Measurements from ENCODE around the gene ABCA3.

The ABCA3 gene

GRCh38 chr16:2233046-2233775 lies 107.3 kb downstream of the ABCA3 start:
- DNase-seq: no peak

DNA sequence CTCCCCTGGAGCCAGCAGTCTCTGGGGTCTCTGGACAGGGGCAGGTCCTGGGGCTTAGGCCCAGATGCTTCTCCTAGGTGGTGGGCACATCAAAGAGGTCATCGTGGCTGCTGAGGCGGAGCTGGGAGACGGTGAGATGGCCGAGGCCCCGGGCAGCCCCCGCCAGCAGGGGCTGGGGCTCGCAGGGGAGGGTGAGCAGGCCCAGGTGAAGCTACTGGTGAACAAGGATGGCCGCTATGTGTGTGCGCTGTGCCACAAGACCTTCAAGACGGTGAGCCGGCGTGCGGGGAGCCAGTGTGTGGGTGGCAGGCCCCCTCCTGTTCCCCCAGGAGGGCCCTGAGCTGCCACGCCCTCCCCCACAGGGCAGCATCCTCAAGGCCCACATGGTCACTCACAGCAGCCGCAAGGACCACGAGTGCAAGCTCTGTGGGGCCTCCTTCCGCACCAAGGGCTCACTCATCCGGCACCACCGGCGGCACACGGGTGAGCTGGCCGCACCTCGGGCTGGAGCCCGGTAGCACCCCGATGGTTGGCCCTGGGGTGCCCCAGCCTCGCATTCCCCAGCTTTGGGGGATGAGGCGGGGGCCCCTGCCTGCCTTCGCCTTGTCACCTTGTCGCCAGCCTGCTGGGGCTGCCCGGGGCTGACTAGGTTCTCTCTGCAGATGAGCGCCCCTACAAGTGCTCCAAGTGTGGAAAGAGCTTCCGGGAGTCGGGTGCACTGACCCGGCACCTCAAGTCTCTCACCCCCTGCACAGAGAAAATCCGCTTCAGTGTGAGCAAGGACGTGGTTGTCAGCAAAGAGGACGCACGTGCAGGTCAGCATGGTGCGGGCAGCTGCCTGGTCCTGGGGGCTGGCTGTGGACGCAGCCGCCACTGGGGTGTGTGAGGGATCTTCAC lies 108.2 kb downstream of the ABCA3 start:
- no peak for DNase-seq

- no peak for DNase-seq
These were observed 109.3 kb downstream of the ABCA3 start for GRCh38 chr16:2231016-2231931.

DNA sequence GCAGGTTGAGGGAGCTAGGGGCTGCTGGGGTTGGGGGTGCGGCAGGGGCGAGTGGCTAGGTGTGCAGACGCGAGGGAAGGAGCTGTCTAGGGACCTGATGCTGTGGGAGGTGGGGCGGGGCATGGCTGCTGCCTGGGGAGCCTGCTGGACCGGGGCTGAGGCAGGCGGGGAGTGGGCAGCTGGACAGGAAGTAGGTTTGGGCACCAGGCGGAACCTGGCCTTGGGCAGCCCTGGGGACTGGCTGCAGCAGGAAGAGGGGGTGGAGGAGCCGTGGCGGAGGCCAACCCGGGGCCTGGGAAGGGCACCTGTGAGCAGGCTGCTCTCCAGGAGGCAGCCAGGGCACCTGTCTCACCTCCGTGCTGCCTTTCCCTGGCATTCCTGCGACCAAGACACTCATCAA lies 110.2 kb downstream of the ABCA3 start:
- DNase-seq: no peak

DNA sequence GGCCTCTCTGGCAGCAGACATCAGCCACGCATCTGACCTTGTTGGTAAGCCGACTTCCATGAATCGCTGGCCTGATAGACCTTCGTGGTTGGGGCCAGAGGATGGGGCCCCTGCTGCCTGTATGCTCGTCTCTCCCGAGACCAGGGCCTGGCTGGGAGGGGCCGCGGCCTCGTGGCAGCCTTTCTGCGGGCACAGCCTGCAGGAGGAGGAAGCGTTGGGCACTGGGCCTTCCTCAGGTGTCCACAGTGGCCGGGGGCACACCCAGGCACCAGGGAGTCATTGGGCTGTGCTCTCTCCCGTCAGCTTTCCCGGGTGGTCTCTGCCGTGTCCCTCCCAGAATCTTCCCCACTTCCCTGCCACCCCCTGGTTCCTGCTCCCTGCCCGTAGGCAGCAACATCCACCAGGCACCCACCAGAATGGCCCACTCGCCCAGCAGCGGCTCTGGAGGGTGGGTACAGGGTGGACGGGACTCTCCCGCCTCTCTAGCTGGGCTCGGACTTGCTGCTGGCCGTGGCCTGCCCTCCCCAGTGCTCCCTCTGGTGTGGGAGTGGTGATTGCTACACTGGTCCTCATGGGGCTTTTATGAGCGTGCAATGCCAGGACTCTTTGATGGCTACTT lies 110.8 kb downstream of the ABCA3 start:
- no peak for DNase-seq

DNA sequence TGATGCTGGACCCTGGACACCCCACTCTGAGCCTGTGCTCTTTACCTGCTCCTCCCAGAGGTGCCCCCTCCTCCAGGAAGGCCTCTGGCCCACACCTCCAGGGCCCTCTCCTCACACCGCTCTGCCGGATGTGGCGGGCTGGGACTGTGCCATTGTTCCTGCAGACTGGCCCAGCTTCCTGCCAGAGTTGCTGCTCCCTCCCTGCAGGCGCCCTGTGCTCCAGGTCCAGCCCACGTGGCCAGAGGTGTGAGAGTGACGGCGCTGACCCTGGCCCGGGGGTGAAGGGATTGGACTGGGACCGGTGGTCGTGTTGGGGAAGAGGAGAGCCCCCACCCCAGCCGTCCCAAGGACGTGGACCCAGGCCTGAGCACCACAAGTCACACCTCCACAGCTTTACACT lies 111.4 kb downstream of the ABCA3 start:
- no peak for DNase-seq

GRCh38 chr16:2228161-2228824 lies 112.2 kb downstream of the ABCA3 start:
- DNase-seq: no peak

GRCh38 chr16:2226918-2227317 lies 113.6 kb downstream of the ABCA3 start:
- no peak for DNase-seq

DNA sequence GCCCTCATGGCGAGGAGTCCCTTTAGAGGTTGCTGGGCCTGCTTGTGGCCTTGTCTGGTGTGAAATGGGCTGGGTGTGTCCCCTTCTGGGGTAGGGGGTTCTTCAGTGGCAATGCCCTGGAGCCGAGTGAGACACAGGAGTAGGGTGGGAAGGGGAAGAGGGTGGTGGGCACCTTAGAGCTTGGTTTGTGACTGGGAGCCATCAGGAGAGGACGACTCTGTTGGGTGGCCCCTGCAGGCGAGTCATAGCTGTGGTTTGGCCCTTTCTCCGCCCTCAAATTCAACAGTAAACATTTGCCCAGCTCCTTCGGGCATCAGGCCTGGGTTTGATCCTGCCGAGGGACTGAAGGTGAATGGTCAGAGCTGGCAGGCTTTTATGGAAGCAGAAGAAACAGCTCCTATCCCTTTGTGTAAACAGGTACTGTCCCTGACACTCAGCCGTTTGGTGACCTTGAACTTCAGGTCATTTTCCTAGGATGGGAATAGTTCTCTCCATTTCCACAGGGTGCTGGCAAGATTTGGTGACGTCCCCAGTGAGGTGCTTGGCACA lies 114.2 kb downstream of the ABCA3 start:
- no peak for DNase-seq

Data from SIG-M5 (cell line).